Progenitor cell of endocrine pancreas (in vitro differentiated cells): ENCODE measurements around the gene FXYD4. TPM values are rescaled to one million over a fixed set of nuclear protein-coding genes. Genes with fewer than 3 reads are reported as not detected.
"Not testable (repeated sequence)": the region's sequence is repeated elsewhere in the genome, so short reads cannot be mapped to it uniquely, and the experiment has no call there.

Experiments
- DNase-seq: peaks from one replicate; pipeline ENCODE4 v3.0.0; 2021; ENCODE audit warnings: low spot score; ENCODE audit not compliant: unreplicated experiment
- H3K27ac Mint-ChIP-seq: 2 replicates; pipeline ENCODE4 v1.8.0; 2021; ENCODE audit warnings: mild to moderate bottlenecking, moderate library complexity, mixed read lengths
- H3K27me3 Mint-ChIP-seq: 2 replicates; pipeline ENCODE4 v1.8.0; 2021; ENCODE audit warnings: mixed read lengths
- H3K36me3 Mint-ChIP-seq: 2 replicates; pipeline ENCODE4 v1.8.0; 2022; ENCODE audit warnings: mixed read lengths; ENCODE audit not compliant: insufficient read depth
- H3K4me1 Mint-ChIP-seq: 2 replicates; pipeline ENCODE4 v1.8.0; 2021; ENCODE audit warnings: low read depth, mixed read lengths
- H3K4me3 Mint-ChIP-seq: 2 replicates; pipeline ENCODE4 v1.8.0; 2021; ENCODE audit warnings: low read depth, mild to moderate bottlenecking, moderate library complexity, mixed read lengths
- H3K9me3 Mint-ChIP-seq: 2 replicates; pipeline ENCODE4 v1.8.0; 2021; ENCODE audit warnings: low read depth, mixed read lengths
- CTCF ChIP-seq: fragments of 200-600 bp; sonication (generic); IDR thresholded peaks from one replicate; pipeline ENCODE4 v1.5.0; 2021; ENCODE audit warnings: antibody characterized with exemption, mild to moderate bottlenecking; ENCODE audit not compliant: unreplicated experiment
- total RNA-seq: library from RNA; stranded (reverse); gene quantifications from 2 replicates; pipeline ENCODE4 v1.2.1, GENCODE V29; 2021

Gene FXYD4
- total RNA-seq, 1 donor from 2014 or later: not detected

- Mint-ChIP-seq H3K27ac (peak overlapping the region; percentile 39), H3K4me1 (peaks cover 27% of the 10 kb centered on the region), H3K27me3 (no peaks in the 10 kb centered on the region), H3K9me3 (no peaks in the 10 kb centered on the region), H3K4me3 (no peak overlapping the region), H3K36me3 (peaks cover 52% of the 10 kb centered on the region)
- TF ChIP-seq CTCF: no peak
- no peak for DNase-seq
These were observed 18.4 kb downstream of the FXYD4 start for GRCh38 chr10:43389867-43390266.

GRCh38 chr10:43390333-43390732, 18.9 kb downstream of the FXYD4 start:
- TF ChIP-seq CTCF: no peak
- peak overlapping the region; percentile 39 for H3K27ac Mint-ChIP-seq
- no peaks in the 10 kb centered on the region for H3K9me3 Mint-ChIP-seq
- no peak overlapping the region for H3K4me3 Mint-ChIP-seq
- H3K4me1 Mint-ChIP-seq: peaks cover 31% of the 10 kb centered on the region
- no peaks in the 10 kb centered on the region for H3K27me3 Mint-ChIP-seq
- no peak for DNase-seq
- peaks cover 52% of the 10 kb centered on the region for H3K36me3 Mint-ChIP-seq

GRCh38 chr10:43390759-43391158, 19.3 kb downstream of the FXYD4 start:
- Mint-ChIP-seq H3K27ac (peak overlapping the region; percentile 39), H3K27me3 (no peaks in the 10 kb centered on the region), H3K36me3 (peaks cover 52% of the 10 kb centered on the region), H3K4me3 (no peak overlapping the region), H3K4me1 (peaks cover 34% of the 10 kb centered on the region), H3K9me3 (no peaks in the 10 kb centered on the region)
- TF ChIP-seq CTCF: peak; percentile 45
- no peak for DNase-seq

GRCh38 chr10:43391496-43391895, 20.1 kb downstream of the FXYD4 start:
- Mint-ChIP-seq H3K36me3 (peaks cover 50% of the 10 kb centered on the region), H3K4me1 (peaks cover 34% of the 10 kb centered on the region), H3K27ac (peak overlapping the region; percentile 42), H3K4me3 (no peak overlapping the region), H3K9me3 (no peaks in the 10 kb centered on the region), H3K27me3 (no peaks in the 10 kb centered on the region)
- TF ChIP-seq CTCF: no peak
- DNase-seq: no peak

GRCh38 chr10:43392748-43393147, 21.3 kb downstream of the FXYD4 start:
- no peak for DNase-seq
- peaks cover 39% of the 10 kb centered on the region for H3K36me3 Mint-ChIP-seq
- peak overlapping the region; percentile 57 for H3K27ac Mint-ChIP-seq
- TF ChIP-seq CTCF: no peak
- H3K9me3 Mint-ChIP-seq: no peaks in the 10 kb centered on the region
- no peak overlapping the region for H3K4me3 Mint-ChIP-seq
- H3K4me1 Mint-ChIP-seq: peaks cover 38% of the 10 kb centered on the region
- H3K27me3 Mint-ChIP-seq: no peaks in the 10 kb centered on the region

GRCh38 chr10:43393186-43393585, 21.8 kb downstream of the FXYD4 start:
- H3K27me3 Mint-ChIP-seq, DNase-seq, H3K4me3 Mint-ChIP-seq, H3K9me3 Mint-ChIP-seq: not testable (repeated sequence)
- H3K27ac Mint-ChIP-seq: peak overlapping the region; percentile 57
- peaks cover 43% of the 10 kb centered on the region for H3K4me1 Mint-ChIP-seq
- H3K36me3 Mint-ChIP-seq: peaks cover 38% of the 10 kb centered on the region
